CD4-positive, alpha-beta T cell treated with Interleukin-6 at 100 ng/mL for 8 hours (primary cell): Measurements from ENCODE around the gene CIAO2A.

ENCODE experiments used
- DNase-seq: peaks from one replicate; pipeline ENCODE4 v3.0.0-alpha.2; 2020; ENCODE audit warnings: mixed read lengths, low spot score

CIAO2A gene

DNA sequence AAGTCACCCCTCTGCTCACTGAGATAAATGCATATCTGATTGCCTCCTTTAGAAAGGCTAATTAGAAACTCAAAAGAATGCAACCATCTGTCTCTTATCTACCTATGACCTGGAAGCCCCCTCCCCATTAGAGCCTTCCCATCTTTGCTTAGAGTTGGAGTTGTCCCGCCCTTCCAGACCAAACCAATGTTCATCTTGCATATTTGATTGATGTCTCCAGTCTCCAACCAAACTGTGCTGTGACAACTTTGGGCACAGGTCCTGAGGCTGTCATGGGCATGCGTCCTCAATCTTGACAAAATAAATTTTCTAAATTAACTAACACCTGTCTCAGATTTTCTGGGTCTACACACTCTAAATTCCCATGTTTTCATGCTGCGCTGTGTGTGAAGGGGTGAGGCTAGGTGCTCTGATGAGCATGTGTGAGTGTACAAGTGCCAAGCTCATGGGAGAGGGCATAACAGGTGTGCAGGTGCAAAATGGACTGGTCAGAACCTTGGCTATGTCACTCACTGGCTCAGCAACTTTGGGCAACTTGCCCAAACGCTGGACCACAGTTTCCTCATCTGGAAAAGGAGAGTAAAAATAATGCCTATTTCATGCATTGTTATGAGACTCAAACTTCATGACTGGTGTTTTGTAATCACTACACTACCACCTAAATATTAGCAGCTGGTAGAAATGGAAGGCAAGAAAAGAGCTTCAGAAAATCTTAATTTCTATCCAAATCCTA is 54.6 kb downstream of the CIAO2A start:
- DNase-seq: no peak

DNA sequence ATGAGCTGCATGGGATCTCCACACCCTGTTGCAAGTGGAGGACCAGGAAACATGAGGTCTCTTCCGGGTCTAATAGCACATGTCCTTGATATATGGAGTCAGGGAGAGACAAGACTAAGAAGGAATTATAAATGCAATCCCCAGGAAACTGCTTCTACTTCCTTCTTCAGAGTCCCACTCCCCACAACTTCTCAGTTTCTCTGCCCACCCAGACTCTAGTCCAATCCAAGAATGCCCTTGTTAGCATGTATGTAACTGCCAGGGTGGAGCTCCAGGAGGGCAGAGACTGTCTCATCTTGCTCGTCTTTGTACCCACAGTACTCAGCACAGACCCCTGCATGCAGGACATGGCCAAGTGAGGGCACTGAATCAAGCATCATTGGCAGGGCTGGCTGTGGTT is 55.7 kb downstream of the CIAO2A start:
- DNase-seq: no peak

DNA sequence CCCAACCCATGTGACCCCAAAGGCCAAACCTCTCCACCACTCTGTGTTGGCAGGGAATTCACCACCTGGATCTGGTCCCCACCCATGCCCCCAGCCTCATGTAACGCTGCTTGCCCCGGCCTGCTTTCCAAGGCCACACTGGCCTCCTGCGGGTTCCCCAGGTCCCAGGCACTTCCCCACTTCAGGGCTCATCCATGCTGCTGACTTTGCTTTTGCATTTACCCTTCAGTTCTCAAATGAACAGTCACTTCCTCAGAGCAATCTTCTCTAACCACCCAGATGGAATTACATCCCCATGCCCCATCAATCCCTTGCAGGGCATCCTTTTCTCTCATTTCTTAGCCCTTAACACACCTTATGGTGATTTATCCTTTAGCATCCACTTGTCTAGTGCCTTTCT is 56.5 kb downstream of the CIAO2A start:
- DNase-seq: no peak

DNA sequence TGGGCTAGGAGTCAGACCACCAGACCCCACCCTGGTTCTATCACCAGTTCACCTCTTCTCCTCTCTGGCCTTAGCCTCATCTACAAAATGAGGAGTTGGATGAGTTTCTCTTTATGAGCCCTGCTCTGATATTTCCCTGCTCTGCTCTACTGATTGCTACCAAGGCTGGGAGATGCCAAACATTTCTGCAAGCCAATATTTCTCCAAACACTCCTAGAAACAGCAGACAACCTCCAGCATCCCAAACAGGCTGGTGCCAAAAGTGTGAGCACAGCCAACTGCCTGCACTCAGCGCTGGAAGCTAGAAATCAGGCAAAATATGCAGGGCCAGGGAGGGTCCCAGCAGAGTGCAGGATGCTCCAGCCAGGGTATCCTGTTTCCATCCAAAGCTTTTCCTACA is 58.1 kb downstream of the CIAO2A start:
- DNase-seq: no peak

DNA sequence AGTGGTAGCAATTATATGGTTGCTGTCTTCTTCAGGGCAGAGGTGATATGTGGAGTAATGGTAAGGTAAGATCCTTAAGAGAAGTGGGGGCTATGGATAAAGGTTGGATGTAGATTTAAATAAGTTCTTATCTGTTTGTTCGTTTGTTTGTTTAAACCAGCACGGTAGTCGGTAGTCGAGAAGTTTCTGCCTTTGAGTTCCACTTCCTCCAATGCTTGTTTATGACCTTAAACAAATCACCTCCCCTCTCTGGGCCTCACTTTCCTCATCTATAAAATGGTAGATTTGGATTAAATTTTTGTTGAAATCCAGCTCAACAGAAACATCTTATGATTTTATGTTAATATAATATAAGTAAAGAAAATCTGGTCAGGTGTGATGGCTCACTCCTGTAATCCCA is 59.1 kb downstream of the CIAO2A start:
- DNase-seq: no peak

DNA sequence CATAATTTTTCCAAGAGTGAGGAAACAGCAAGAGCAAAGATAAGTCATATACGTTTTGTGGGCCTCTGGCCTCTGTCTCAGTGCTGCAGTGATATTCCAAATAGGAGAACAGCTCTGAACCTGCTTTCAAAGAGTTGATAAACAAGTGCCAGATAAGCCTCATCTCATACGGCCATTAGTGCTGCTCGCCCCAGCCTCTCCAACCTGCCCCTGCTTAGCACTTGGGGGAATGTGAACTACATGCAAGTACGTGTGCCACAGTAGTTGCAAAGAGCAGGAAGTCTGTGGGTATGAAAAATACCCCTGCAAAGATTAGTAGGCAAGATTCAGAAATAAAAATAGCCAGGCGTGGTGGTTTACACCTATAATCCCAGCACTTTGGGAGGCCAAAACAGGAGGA is 61.3 kb downstream of the CIAO2A start:
- DNase-seq: no peak

DNA sequence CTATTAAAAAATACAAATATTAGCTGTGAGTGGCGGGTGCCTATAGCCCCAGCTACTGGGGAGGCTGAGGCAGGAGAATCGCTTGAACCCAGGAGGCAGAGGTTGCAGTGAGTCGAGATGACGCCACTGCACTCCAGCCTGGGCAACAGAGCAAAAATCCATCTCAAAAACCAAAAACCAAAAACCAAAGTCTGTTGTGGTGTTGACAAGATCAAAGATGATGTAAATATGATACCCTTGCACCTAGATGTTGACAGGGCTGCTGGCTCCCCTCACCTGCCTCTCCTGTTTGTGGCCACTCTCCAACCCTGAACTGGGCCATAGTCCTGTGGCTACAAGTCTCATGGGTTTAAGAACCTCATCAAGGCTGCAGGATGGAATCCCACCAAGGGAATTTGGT is 63.5 kb downstream of the CIAO2A start:
- DNase-seq: no peak

DNA sequence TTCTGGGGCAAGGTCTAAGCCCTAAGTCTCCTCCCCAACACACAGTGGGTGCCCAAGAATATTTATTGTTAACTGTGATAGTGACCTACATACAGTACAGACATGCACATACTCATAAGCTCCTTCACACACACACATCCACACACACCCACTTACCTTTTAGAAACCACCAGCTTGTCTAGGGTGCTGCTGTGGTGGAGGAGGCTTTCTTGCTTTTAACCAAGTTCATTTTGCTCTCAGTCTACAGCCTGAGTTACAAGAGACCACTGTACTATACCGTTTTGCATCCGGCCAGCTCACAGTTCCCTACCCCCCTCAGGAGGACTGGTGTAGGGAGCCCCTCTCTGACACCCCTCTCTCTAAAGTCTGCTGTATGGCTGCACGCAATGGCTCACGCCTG is 64.0 kb downstream of the CIAO2A start:
- DNase-seq: no peak

DNA sequence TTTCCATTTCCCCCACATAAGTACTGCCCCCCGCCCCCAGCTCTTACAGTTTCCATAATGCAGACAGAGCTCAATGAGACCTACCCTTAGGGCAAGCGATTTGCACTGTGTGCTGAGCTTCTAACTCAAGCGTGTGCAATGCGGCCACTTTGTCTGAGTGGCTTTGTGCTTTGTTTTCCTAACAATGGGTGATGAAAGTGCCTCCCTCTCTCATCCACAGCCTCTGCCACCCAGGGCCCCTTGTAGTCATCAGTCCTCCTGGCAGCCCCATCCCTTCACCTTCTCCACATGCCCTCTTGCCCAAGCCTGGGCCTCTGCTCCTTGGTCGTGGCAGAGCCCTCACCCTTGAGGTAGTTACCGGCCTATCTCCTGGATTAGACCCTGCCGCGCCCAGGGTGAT is 64.5 kb downstream of the CIAO2A start:
- no peak for DNase-seq

DNA sequence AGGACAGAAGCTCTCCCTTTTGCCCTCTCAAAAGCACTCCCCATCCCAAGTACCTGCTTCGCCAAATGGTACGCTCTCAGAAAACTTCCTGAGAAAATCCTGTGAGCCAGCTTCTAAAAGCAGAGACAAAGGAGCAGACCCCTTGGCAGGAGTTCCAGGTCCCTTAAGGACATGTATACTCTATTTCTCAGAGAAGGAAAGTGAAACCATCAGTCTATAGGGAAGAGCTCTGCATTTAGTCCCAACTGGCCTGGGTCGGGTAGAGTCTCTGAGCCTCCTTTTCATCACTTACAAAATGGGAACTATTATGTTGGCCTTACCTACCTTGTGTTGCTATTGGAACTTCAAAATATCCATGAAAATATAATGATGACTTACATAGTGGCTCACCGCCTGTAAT is 67.0 kb downstream of the CIAO2A start:
- no peak for DNase-seq

DNA sequence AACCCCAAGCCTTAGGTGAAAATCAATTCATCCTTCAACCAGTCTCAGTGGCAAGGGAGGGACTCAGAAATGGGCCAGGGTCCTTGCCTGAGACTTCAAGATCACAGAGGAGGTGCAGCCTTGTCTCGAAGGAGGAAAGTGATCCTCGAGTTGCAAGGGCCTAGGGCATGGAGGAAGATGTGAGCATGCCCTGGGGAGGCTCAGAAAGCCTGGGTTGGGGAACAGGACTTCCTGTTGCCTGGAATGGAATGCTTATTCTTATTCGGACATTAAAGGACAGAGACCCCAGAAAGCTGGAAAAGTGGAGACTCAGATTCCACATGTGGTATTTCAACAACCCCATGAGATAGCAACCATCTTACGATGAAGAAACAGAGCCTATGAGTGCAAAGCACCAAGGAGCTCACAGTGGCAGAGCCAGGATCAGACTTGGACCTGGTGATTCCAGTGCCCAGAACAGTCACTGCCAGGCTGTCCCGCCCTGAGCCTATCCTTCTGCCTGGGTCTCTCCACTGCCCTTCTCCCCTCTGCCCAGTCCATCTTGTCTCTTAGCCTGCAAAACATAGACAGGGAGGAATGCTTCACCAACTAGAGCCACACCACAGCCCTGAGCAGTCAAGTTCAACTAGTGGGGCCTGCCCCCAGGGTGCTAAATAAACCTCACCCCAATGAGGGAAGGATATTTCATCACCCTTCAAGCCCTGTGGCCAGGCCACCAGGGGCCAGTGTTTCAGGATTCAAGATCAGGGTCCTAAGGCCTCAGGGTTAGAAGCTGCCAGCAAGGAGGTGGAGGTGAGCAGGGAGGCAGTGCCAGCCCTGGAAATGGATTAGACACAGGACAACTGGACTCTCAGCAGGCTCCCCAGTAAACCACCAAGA is 69.2 kb downstream of the CIAO2A start:
- DNase-seq: no peak

DNA sequence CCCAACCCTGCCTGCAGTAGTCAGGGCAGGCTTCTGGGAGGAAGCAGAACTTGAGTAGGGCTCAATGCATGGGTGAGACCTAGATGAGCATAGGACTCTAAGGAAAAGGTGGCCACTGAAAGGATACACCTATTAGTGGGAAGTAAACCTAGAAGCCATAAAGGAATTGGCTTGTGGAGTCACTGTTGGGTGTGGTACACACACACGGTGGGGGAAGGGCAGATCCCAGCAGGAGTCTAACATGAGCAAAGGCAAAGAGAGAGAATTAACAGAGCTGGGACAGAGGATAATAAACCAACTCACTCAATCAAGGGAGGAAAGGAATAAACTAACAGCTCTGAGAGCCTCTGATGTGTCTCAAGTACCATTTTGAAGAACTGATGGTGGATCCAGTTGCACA is 70.4 kb downstream of the CIAO2A start:
- no peak for DNase-seq

DNA sequence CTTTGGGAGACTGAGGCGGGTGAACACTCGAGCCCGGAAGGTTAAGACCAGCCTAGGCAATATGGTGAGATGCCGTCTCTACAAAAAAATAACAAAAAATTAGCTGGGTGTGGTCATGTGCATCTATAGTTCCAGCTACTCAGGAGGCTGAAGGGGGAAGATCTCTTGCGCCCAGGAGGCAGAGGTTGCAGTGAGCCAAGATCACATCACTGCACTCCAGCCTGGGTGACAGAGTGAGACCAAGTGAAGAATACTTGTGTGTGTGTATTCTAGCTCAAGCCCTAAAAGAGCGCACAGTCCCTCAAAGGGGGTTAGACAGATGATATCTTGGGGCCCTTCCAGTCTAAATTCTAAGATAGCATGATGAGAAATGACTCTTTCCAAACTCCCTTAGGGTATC is 71.1 kb downstream of the CIAO2A start:
- DNase-seq: no peak
